GM19455 (cell line): ENCODE results near the gene NUP107.
"Not testable (repeated sequence)": the region's sequence is repeated elsewhere in the genome, so short reads cannot be mapped to it uniquely, and the experiment has no call there.

ENCODE experiments used
- ATAC-seq: cut with Tn5 transposase; IDR thresholded peaks from one replicate; pipeline ENCODE4 v1.9.1; 2021; ENCODE audit not compliant: unreplicated experiment

The NUP107 gene

GRCh38 chr12:68686595-68687521, at the start of gene NUP107:
TSS of gene NUP107 (plus strand) at chr12:68686978. CDS start at chr12:68687066, 88 bp downstream.
- peak; percentile 96 for ATAC-seq

GRCh38 chr12:68637439-68637838, 49.3 kb upstream of the NUP107 start:
- not testable (repeated sequence) for ATAC-seq

DNA sequence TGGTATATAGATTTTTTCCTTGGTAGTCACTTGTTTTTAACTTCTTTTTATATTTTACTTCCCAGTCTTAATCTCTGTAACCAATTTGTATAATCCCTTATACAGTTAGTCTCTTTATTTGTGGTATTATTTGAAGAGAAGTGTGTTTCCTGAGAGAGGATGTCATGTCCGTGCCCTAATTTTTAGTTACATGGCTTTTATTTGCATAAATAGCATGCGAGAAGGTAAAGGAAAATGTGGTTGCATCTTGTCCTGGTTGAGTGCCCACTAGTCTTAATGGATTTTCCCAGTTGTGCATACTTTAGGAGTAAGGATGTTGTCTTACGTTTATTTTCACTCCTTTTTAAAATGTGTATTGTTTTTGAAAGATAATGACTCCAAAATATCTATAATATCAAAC, 48.6 kb upstream of the NUP107 start:
- ATAC-seq = no peak

- ATAC-seq = no peak
Observed at GRCh38 chr12:68638721-68639395, 47.9 kb upstream of the NUP107 start.

DNA sequence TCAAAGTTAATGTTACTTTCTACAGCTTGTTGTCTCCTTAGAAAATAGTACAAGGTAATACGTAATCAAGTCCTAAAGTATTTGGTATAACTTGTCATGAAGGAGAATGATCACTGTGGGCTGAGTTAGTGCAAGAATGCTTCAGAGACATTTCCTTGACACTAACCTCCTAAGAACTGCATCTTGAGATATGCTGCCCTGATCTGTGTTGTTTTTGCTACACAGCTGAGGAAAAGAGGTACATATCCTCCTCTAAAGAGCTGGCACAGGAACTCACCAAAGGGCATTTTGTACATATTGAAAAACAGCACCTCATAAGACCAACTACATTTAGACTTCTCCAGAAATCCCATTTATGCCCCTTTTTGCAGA, 47.4 kb upstream of the NUP107 start:
- no peak for ATAC-seq

GRCh38 chr12:68641138-68641537, 45.6 kb upstream of the NUP107 start:
- ATAC-seq = peak; percentile 81

DNA sequence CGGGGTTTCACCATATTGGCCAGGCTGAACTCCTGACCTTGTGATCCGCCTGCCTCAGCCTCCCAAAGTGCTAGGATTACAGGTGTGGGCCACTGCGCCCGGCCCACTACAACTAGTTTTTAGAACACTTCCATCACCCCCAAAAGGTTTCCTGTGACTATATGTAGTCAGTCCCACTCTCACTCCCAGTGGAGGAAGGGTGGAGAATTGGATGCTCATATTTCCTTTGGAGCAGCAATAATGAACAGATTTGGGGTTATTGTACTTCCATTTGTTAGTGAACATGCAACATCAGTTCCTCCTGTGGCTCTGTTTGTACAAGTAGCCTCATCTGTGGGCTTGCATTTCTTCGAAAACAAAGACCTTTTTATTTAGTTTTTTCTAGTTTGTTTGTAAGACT, 40.3 kb upstream of the NUP107 start:
- ATAC-seq = no peak

- ATAC-seq = no peak
Observed at GRCh38 chr12:68647507-68647906, 39.3 kb upstream of the NUP107 start.

DNA sequence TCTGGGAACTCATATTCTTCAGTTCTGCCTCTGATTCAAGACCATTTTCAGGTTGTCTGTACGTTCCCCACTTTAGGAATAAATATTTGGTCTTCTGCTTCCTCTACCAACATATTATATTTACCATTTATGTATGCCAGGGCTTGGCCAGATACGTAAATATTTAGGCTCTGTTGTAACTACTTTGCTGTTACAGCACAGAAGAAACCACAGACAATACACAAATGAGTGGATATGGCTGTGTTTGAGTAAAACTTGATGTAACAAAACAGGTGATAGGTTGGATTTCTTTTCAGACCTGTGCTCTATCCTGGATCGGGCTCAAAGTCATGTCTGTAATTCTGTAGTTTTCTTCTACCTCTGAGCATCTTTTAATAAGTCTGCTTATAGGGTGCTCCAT, 38.6 kb upstream of the NUP107 start:
- no peak for ATAC-seq

- no peak for ATAC-seq
Observed at GRCh38 chr12:68665016-68665569, 21.7 kb upstream of the NUP107 start.

- ATAC-seq = no peak
Observed at GRCh38 chr12:68667291-68667690, 19.5 kb upstream of the NUP107 start.

GRCh38 chr12:68667896-68668295, 18.9 kb upstream of the NUP107 start:
- no peak for ATAC-seq

- ATAC-seq = no peak
Observed at GRCh38 chr12:68671179-68671578, 15.6 kb upstream of the NUP107 start.

DNA sequence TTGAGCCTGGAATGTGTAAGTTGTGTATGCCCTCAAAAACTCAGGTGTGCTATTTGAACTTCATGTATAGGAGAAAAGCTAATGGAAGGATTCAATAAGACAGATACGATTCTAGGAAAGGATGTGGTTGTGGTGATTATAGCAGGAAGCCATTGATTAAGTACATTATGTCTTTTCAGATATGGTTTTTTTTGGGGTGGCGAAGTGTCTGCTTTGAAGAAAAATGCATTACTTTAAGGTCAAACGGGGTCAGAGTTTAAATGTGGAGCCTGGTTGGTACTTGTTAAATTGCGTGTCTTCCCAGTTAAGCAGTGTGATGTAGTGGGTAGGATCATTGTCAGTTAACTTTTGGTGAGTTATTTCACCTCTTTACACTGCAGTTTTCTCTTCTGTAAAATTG, 13.0 kb upstream of the NUP107 start:
- ATAC-seq = no peak

DNA sequence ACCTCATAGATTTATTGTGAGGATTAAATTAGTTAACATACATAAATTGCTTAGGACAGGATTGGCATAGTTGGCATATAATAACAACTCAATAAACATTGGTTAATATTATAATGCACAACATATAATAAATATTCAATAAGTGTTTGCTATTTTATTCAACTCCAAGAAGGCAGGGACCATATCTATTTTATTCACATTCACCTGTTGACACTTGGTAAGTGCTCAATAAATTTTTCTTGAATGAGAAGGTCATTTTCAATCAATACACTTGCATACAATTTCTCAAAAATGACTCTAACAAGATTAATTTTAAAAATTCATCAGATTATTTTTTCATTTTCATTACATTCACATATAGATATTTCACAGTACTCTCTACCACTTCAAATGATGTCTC, 12.4 kb upstream of the NUP107 start:
- ATAC-seq = no peak

- ATAC-seq = no peak
Observed at GRCh38 chr12:68675101-68675842, 11.5 kb upstream of the NUP107 start.

DNA sequence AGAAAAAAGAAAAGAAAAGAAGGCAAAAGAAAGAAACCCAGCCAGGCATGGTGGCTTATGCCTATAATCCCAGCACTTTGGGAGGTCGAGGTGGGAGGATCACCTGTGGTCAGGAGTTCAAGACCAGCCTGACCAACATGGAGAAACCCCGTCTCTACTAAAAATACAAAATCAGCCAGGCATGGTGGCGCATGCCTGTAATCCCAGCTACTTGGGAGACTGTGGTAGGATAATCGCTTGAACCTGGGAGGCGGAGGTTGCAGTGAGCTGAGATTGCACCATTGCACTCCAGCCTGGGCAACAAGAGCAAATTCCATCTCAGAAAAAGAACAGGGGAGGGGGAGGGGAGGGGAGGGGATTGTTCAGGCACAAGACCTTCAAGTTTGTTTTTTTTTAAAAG, 9.9 kb upstream of the NUP107 start:
- ATAC-seq = not testable (repeated sequence)

DNA sequence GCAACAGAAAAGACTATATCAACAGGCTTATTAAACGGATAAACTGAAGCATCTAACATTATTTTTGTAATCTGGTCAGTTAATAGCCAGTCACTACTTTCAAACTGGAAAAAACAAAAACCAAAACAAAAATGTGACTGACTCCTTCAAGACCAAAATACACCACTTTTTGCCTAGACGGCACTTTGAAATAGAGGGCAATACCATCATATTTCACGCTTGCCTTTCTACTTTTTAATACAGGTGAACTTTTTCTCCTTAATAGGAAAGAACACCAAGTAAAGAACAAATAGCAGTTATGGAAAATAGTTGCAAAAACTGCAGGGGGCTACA, 550 bp upstream of the NUP107 start:
- no peak for ATAC-seq

GRCh38 chr12:68695454-68695853, 8.7 kb downstream of the NUP107 start:
- no peak for ATAC-seq

DNA sequence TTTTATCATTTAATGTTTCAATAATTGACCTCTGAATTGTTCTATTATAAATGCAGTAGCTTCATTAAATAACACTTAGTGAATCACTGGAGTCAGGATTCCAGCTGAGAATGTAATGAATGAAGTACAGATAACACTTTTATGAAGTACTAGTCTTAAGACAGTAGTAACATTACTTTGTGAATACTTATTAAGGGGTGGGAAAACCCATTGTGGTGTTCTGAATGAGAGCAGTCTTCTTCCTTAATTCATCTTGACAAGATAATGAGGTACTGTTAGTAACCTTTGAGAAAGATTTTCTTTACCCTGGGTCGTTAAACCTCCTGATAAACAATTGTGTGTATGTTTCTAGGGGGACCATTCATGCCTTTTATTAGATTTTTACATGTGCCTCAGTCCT, 12.7 kb downstream of the NUP107 start:
- ATAC-seq = no peak

- ATAC-seq = no peak
Observed at GRCh38 chr12:68727776-68728175, 41.0 kb downstream of the NUP107 start.
